HG02642 (cell line): ENCODE results near the gene PRKCA.
"Not testable (repeated sequence)": the region's sequence is repeated elsewhere in the genome, so short reads cannot be mapped to it uniquely, and the experiment has no call there.

ENCODE experiments used
- ATAC-seq: cut with Tn5 transposase; IDR thresholded peaks from one replicate; pipeline ENCODE4 v1.9.1; 2021; ENCODE audit warnings: mild to moderate bottlenecking; ENCODE audit not compliant: unreplicated experiment, poor library complexity

PRKCA gene

GRCh38 chr17:66582373-66583111 is 280.1 kb downstream of the PRKCA start:
- no peak for ATAC-seq

DNA sequence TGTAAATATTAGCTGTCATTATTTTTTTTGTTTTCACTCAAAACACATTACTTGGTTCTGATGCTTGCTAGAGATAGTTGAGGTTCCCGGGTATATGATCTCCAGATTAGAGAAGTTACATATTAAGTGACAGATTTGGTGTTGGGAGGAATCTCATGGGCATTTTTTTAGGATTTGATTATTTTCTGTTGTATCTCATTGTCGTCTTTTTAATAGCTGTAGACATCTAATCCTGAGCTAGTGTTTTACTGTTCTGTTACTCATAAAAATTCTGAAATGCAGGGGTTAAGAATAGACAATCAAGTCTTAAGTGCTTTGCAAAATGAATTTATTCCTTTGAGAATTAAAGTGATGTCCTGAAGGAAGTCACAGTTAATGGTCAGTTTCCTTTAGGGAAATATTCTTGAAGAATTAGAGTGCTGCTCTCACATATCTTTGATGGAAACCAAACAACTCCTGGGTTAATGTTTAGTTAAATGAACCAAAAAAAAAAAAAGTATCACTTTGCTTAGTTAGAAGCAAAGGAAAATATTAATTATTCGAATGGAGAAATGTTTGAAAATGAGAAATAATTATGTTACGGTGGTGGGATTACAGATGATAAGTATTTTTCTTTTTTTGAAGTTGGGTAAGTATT is 280.8 kb downstream of the PRKCA start:
- ATAC-seq, result no peak

DNA sequence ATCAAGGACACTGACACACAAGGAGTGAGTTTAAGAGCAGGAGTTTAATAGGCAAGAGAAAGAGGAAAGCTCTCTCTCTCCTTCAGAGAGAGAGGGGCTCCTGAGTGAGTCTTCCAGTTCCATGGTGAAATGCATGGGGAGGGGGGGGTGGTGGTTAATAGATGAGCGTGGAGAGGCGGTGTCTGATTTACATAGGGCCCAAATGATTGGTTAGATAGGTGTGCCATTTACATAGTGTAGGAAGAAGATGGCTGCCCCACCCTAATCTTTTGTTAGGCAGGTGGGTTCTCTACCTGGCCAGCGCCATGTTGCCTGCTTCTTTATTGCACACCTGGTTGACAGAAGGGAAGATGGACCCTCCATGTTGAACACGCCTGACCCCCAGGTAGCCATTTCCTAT is 282.5 kb downstream of the PRKCA start:
- ATAC-seq, result no peak

DNA sequence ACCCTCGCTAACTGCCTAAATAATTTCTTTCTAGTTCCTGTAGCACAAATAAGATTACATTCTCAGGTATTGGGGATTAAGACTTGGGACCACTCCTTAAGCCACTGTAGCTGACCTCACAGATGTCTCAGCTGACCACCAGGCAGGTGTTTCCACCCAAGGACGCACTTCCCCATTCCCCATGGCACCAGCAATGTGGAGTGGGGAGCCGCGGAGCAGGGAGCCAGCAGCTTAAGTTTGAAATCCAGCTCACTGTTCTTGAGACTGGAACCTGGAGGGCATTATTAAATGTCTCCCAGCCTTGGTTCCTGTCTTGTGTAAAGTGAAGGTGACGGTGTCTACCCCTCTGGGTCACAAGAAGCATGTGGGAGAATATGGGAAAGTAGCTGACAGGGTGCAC is 283.1 kb downstream of the PRKCA start:
- no peak for ATAC-seq

- ATAC-seq, result no peak
Measured at GRCh38 chr17:66589892-66590291, 287.5 kb downstream of the PRKCA start.

DNA sequence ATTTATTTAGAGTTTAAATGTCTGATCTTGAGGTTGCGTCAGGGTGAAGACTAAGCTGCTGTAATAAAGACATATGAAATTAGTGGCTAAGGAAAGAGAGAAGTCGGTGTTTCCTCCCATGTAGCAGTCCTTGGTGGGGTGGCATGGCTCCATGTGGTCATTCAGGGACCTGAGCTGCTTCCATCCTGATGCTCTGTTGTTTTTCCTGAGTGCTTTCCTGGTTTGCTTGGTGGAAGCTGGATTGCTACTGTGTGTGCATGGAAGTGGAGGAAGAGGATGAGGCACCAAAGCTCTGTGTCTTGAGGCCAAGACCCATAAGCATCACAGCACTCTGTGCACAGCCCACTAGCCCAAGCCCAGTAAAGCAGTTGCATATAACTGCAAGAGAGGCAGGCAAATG is 290.7 kb downstream of the PRKCA start:
- ATAC-seq, result no peak

DNA sequence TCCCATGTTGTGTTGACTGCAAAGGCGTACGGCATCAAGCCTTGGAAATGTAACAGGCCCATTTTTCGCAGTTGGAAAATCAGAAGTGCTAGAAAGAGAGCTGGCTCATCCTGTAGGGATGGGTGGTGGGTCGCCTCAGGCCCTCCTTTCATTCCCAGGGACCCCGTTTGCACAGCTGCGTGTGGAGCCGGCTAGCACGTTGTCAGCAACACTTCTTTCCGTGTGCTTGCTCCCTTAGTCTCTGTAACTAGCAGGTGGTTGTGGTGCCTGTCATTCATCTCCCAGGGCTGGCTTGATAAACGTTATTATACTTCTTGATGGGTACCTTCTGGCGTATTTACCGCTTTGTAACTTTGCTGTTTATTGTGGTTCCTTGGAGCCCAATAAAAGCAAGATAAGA is 293.5 kb downstream of the PRKCA start:
- ATAC-seq, result no peak

GRCh38 chr17:66602659-66603384 is 300.4 kb downstream of the PRKCA start:
- ATAC-seq, result no peak

DNA sequence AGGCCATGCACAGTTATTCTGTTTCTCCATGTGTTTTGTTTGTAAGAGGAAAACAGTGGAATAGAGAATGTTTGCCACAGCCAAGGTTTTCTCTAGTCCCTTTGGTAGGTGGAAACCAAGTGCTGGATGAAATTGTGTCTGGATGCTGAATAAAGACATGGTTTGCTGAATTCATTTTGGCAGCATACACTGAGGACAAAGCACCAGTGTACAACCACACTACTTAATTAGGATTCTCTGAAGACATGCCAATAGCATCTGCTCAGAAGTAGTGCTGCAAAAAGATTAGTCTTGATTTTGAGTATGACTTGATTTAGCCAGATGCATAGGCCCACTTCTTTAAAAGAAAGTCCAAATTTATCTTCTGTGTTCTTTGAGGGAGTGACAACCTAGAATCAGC is 302.0 kb downstream of the PRKCA start:
- no peak for ATAC-seq

DNA sequence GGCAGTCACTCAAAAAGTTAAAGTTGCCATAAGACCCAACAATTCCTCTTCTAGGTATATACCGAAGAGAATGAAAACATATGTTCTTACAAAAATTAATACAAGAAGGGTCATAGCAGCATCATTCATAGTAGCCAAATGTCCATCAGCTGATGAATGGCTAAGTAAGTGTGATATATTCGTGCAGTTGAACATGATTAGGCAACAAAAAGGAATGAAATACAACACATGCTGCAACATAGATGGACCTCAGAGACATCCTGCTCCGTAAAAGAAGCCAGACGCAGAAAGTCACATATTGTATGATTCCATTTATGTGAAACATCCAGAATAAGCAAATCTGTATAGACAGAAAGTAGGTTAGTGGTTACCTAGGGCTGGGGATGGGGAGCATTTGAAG is 303.1 kb downstream of the PRKCA start:
- ATAC-seq, result no peak

- ATAC-seq, result no peak
Measured at GRCh38 chr17:66610361-66611133, 308.1 kb downstream of the PRKCA start.

DNA sequence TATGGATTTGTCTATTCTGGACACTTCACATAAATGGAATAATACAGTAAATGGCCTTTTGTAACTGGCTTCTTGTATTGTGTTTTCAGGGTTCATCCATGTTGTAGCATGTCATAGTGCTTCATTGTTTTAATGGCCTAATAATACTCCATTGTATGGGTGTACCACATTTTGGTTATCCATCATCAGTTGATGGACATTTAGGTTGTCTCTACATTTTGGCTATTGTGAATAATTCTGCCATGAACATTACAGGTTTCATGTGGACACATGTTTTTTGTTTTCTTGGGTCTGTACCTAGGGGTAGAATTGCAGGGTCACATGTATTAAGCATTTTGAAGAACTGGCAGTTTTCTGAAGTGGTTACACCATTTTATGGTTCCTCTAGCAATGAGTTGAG is 309.0 kb downstream of the PRKCA start:
- no peak for ATAC-seq

DNA sequence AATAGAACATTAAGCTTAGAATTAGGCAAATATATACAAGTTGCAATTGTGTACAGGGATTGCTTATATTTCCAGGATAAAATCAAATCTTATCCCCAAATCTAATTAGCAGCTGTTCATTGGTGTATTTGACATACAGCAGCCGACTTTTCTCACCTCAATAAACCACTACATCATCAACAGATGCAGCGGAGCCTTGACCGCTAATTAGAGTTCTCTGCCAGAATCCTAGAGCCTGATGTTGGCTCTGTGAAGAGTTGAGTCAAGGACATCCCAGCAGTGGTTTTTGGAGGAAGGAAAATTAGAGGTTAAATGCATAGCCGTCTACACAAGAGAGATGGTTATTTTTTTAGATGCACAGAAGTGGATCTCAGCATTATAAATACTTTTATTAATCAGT is 310.6 kb downstream of the PRKCA start:
- no peak for ATAC-seq

DNA sequence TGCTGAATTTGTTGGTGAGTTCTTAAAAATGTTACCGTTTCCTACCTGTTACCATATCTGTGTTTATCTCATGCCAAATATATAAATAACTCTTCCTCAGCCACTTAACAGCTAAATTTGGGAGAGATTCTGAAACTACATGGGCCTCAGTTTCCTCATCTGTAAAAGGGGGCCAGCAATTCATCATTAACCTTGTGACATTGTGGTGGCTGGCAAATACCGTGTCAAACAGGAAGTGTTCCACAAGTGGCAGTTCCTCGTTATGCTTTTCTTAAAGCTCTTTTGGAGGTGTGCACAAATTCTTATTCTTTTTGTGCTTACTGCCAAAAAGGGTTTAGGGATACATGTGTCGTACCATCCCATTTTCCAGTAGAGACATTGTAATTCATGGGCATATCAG is 312.1 kb downstream of the PRKCA start:
- no peak for ATAC-seq

DNA sequence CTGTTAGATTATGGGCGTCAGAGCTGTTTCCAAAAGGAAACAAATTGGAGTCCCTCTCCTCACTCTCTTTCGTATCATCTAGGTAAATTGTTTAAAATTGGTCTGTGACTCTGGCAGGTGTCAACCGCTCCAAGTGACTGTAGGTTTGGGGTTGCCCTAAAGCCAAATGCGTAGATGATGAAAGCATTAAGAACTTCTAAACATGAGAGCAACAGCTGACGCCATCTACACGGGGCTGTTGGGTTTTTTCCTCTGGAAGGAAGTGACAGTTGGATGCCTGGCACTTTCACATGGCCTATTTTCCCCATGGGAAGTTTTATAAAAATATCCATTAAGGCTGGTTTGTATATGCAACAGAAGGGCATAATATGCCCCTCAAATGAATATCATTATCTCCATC is 316.8 kb downstream of the PRKCA start:
- no peak for ATAC-seq

- ATAC-seq, result no peak
Measured at GRCh38 chr17:66620528-66620927, 318.1 kb downstream of the PRKCA start.

DNA sequence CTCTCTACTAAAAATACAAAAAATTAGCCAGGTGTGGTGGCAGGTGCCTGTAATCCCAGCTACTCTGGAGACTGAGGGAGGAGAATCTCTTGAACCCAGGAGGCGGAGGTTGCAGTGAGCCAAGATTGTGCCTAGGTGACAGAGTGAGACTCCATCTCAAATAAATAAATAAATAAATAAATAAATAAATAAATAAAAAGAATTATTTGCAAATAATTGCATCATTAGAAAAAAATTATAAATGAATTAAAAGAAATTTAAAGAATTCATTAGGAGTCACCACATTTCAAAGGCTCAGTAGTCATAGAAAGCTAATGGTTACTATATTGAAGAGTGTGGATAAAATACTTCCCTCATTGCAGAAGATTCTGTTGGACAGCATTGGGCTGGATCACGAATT is 322.2 kb downstream of the PRKCA start:
- not testable (repeated sequence) for ATAC-seq

DNA sequence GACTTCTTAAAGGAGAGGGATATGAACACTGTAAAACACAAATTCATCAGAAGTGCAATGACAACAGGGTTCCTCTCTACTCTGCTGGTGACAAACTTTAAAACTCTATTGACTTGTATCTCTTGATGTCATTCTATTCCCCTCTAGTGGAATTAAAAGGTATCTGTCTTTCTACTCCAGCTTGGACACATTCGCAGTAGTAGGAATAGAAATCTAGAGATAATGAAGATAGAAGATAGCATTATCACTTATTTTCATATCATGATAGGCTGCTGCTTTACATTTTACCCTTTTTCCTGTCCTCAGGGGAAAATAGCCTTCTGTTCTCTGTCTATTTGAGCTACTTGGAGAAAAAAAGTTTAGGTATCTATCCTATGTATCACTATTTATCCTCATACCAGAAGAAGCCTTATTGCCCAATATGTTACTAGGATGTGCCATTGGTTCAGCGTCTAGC is 322.9 kb downstream of the PRKCA start:
- ATAC-seq, result no peak

DNA sequence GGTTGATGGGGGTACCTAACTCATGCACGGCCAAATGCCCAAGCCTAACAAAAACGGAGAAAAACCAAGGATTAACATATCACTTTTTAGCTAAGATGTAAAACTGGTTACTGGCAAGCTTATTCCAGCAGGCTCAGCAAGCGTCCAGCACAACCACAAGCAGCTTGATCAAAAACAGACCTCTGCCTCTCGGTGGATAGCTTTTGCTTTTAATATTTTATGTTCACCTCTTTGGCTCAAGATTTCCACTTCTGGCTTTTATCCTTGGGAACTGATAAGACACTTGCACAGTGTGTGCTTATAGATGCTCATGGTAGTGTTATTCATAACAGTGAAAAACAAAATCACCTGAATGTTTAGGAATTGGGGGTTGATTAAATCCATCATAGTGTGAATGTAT is 325.6 kb downstream of the PRKCA start:
- ATAC-seq, result no peak

- no peak for ATAC-seq
Measured at GRCh38 chr17:66629762-66630161, 327.3 kb downstream of the PRKCA start.

GRCh38 chr17:66630379-66630778 is 328.0 kb downstream of the PRKCA start:
- ATAC-seq, result no peak
